Kidney tubule cell (primary cell): Measurements from ENCODE around the gene DENND1C.

Experiments used
- DNase-seq: peaks from one replicate; pipeline ENCODE4 v3.0.0-alpha.2; 2018; ENCODE audit warnings: low spot score

DENND1C gene

GRCh38 chr19:6423499-6424194 is 57.9 kb downstream of the DENND1C start:
- DNase-seq = peak; percentile 50

GRCh38 chr19:6421075-6422014 is 60.2 kb downstream of the DENND1C start:
- DNase-seq = no peak

- no peak for DNase-seq
Measured at GRCh38 chr19:6418562-6418932, 63.0 kb downstream of the DENND1C start.

- DNase-seq = peak; percentile 34
Measured at GRCh38 chr19:6417713-6418561, 63.6 kb downstream of the DENND1C start.
